ENCODE measurements around the gene AKAP7.

DNA sequence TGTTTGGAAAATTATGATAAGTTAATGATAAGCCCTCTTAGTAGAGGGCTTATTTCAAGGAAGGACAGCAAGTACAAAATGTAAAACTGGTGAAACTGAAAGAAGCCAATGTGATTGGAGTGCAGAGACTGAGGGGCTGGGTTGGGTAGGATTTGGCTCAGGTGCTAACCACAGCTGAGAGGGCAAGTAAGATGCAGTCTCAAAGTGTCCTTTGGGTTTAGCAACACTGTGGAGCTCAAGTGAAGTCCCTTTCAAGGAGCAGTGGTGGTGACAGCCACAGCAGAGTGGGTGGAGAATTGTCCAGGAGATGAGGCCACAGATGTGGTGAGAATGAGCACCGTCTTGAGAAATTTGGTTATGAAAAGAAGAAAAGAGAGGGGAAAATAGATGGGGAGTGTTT is 181.4 kb downstream of the AKAP7 start:
- TF ChIP-seq POLR2A (IDR thresholded peaks at IDR 0.05) = no peak
- TF ChIP-seq, protein P1, sequence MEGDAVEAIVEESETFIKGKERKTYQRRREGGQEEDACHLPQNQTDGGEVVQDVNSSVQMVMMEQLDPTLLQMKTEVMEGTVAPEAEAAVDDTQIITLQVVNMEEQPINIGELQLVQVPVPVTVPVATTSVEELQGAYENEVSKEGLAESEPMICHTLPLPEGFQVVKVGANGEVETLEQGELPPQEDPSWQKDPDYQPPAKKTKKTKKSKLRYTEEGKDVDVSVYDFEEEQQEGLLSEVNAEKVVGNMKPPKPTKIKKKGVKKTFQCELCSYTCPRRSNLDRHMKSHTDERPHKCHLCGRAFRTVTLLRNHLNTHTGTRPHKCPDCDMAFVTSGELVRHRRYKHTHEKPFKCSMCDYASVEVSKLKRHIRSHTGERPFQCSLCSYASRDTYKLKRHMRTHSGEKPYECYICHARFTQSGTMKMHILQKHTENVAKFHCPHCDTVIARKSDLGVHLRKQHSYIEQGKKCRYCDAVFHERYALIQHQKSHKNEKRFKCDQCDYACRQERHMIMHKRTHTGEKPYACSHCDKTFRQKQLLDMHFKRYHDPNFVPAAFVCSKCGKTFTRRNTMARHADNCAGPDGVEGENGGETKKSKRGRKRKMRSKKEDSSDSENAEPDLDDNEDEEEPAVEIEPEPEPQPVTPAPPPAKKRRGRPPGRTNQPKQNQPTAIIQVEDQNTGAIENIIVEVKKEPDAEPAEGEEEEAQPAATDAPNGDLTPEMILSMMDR (IDR thresholded peaks at IDR 0.05) = no peak

All from lower leg skin (tissue), 3 donors.